AG09309 (cell line): ENCODE measurements around the gene MROH8.

Source experiments
- DNase-seq: peaks from one replicate; pipeline ENCODE4 v3.0.0-alpha.2; 2010; ENCODE audit warnings: low read depth
- H3K4me3 ChIP-seq: 2 replicates; pipeline ENCODE4 v1.5.1; 2011; ENCODE audit warnings: mild to moderate bottlenecking, low read depth, low read length, moderate library complexity; ENCODE audit not compliant: control insufficient read depth
- CTCF ChIP-seq: IDR thresholded peaks from 2 replicates; pipeline ENCODE4 v1.5.1; 2011; ENCODE audit warnings: mild to moderate bottlenecking, low read depth, low read length, inconsistent platforms; ENCODE audit not compliant: insufficient read depth, control insufficient read depth; ENCODE audit errors: missing control alignments

Gene MROH8

GRCh38 chr20:37123441-37123840 lies 55.9 kb downstream of the MROH8 start:
- no peak for TF ChIP-seq CTCF
- no peak for DNase-seq
- no peak overlapping the region for H3K4me3 ChIP-seq

- DNase-seq = no peak
- TF ChIP-seq CTCF = no peak
- no peak overlapping the region for H3K4me3 ChIP-seq
Observed at GRCh38 chr20:37120497-37120896, 58.9 kb downstream of the MROH8 start.

GRCh38 chr20:37119356-37120036 lies 59.9 kb downstream of the MROH8 start:
- H3K4me3 ChIP-seq = no peak overlapping the region
- TF ChIP-seq CTCF = no peak
- DNase-seq = no peak

GRCh38 chr20:37114012-37114411 lies 65.3 kb downstream of the MROH8 start:
- DNase-seq = no peak
- no peak for TF ChIP-seq CTCF
- no peak overlapping the region for H3K4me3 ChIP-seq

GRCh38 chr20:37111926-37112455 lies 67.4 kb downstream of the MROH8 start:
- no peak overlapping the region for H3K4me3 ChIP-seq
- no peak for TF ChIP-seq CTCF
- DNase-seq = no peak

- no peak for TF ChIP-seq CTCF
- H3K4me3 ChIP-seq = no peak overlapping the region
- DNase-seq = no peak
Observed at GRCh38 chr20:37108676-37109075, 70.7 kb downstream of the MROH8 start.

- no peak overlapping the region for H3K4me3 ChIP-seq
- TF ChIP-seq CTCF = no peak
- no peak for DNase-seq
Observed at GRCh38 chr20:37102571-37102970, 76.8 kb downstream of the MROH8 start.
